B cell (primary cell): ENCODE measurements around the gene OBP2B. TPM values are rescaled to one million over a fixed set of nuclear protein-coding genes. Genes with fewer than 3 reads are reported as not detected.
"Not testable (repeated sequence)": the region's sequence is repeated elsewhere in the genome, so short reads cannot be mapped to it uniquely, and the experiment has no call there.

Experiments used
- ATAC-seq: fragments of 200-7000 bp; cut with Tn5 transposase; one replicate; pipeline ENCODE4 v1.10.0; 2021; ENCODE audit warnings: low read depth, mild to moderate bottlenecking, moderate number of reproducible peaks, moderate library complexity
- CTCF ChIA-PET: fragments of 350-600 bp; sonication (Branson Sonifier 250); formaldehyde crosslinking; loops from one replicate; lab custom pipeline; 2021; ENCODE audit warnings: antibody characterized with exemption, inconsistent platforms; lab: Charles Lee
- POLR2A ChIA-PET: fragments of 350-600 bp; sonication (Branson Sonifier 250); formaldehyde crosslinking; loops from one replicate; lab custom pipeline; 2021; ENCODE audit warnings: antibody characterized with exemption; lab: Charles Lee
- DNase-seq: peaks from one replicate; pipeline ENCODE4 v3.0.0; 2013
- H2AFZ ChIP-seq: 2 replicates; pipeline ENCODE4 v1.6.1; 2012; ENCODE audit warnings: mild to moderate bottlenecking, low read depth, low read length; ENCODE audit not compliant: insufficient read depth, poor library complexity, severe bottlenecking
- H3K27ac ChIP-seq, 2 donors: 1 replicate in 1 of 2; 2 replicates in 1 of 2; pipeline ENCODE4 v1.5.1; 2012 to 2013; ENCODE audit warnings: low read length in 2 of 2, mild to moderate bottlenecking in 2 of 2, moderate library complexity in 1 of 2
- H3K27me3 ChIP-seq, 4 experiments: fragments of 200-600 bp in 1 of 4; sonication (generic) in 1 of 4; replicated peaks in 1 of 4; 1 replicate in 2 of 4; 2 replicates in 2 of 4; pipeline versions ENCODE4 v1.6.1 to v1.7.0; 2013 to 2016; ENCODE audit warnings: low read length in 3 of 4, mild to moderate bottlenecking in 2 of 4, mixed read lengths in 1 of 4, moderate library complexity in 1 of 4; ENCODE audit not compliant: insufficient read depth in 4 of 4, control insufficient read depth in 3 of 4; ENCODE audit errors: control extremely low read depth in 1 of 4
- H3K36me3 ChIP-seq, 2 experiments: replicated peaks in 1 of 2; 1 replicate in 1 of 2; 2 replicates in 1 of 2; pipeline versions ENCODE4 v1.6.1 to v1.7.1; 2013; ENCODE audit warnings: low read length in 1 of 2; ENCODE audit not compliant: insufficient read depth in 2 of 2, control insufficient read depth in 1 of 2; ENCODE audit errors: control extremely low read depth in 1 of 2, extremely low read depth in 1 of 2
- H3K4me1 ChIP-seq, 2 donors: fragments of 200-600 bp in 1 of 2; sonication (generic) in 1 of 2; 1 replicate in 1 of 2; 2 replicates in 1 of 2; pipeline versions ENCODE4 v1.5.1 to v1.6.1; 2013 to 2017; ENCODE audit warnings: low read length in 2 of 2; ENCODE audit not compliant: control insufficient read depth in 2 of 2, insufficient read depth in 2 of 2
- H3K4me2 ChIP-seq: replicated peaks from 2 replicates; pipeline ENCODE3; 2012; ENCODE audit warnings: mild to moderate bottlenecking, low read depth, low read length; ENCODE audit not compliant: poor library complexity, severe bottlenecking
- H3K4me3 ChIP-seq, 5 experiments: fragments of 200-600 bp in 1 of 5; sonication (generic) in 1 of 5; 1 replicate in 3 of 5; 2 replicates in 2 of 5; pipeline versions ENCODE4 v1.5.1 to v1.7.0; 2011 to 2016; ENCODE audit warnings: low read length in 4 of 5, mild to moderate bottlenecking in 4 of 5, low read depth in 2 of 5, control low read depth in 1 of 5, moderate library complexity in 1 of 5; ENCODE audit not compliant: insufficient read depth in 1 of 5; ENCODE audit errors: control extremely low read depth in 1 of 5, extremely low read depth in 1 of 5
- H3K79me2 ChIP-seq: fragments of 200-600 bp; sonication (generic); one replicate; pipeline ENCODE4 v1.6.0; 2016; ENCODE audit warnings: low read length; ENCODE audit not compliant: control insufficient read depth, insufficient read depth
- H3K9ac ChIP-seq: fragments of 200-600 bp; sonication (generic); 2 replicates; pipeline ENCODE4 v1.6.1; 2017; ENCODE audit warnings: mild to moderate bottlenecking, low read length, moderate library complexity
- H3K9me3 ChIP-seq, 3 donors: one replicate each; pipeline versions ENCODE4 v1.6.1 to v1.7.1; 2013; ENCODE audit warnings: low read length in 2 of 3; ENCODE audit not compliant: control insufficient read depth in 2 of 3, insufficient read depth in 1 of 3; ENCODE audit errors: control extremely low read depth in 1 of 3
- H4K20me1 ChIP-seq: 2 replicates; pipeline ENCODE4 v1.6.0; 2012; ENCODE audit warnings: mild to moderate bottlenecking, low read length; ENCODE audit not compliant: insufficient read depth, control insufficient read depth, poor library complexity, severe bottlenecking
- H3K27ac Mint-ChIP-seq: one replicate; pipeline ENCODE4 v1.8.0; 2021; ENCODE audit warnings: mixed read lengths
- H3K27me3 Mint-ChIP-seq: one replicate; pipeline ENCODE4 v1.8.0; 2021; ENCODE audit warnings: mixed read lengths
- H3K4me1 Mint-ChIP-seq: one replicate; pipeline ENCODE4 v1.8.0; 2021; ENCODE audit warnings: mixed read lengths
- H3K4me3 Mint-ChIP-seq: one replicate; pipeline ENCODE4 v1.8.0; 2021; ENCODE audit warnings: mixed read lengths
- H3K9me3 Mint-ChIP-seq: one replicate; pipeline ENCODE4 v1.8.0; 2022; ENCODE audit warnings: mixed read lengths; ENCODE audit not compliant: insufficient read depth
- CTCF ChIP-seq: fragments of 200-600 bp; IDR thresholded peaks from one replicate; pipeline ENCODE4 v1.8.0; 2022; ENCODE audit warnings: antibody characterized with exemption, mild to moderate bottlenecking
- EZH2 ChIP-seq: IDR thresholded peaks from 2 replicates; pipeline ENCODE4 v1.6.1; 2012; ENCODE audit warnings: borderline replicate concordance, low read depth, mild to moderate bottlenecking, moderate library complexity, low read length; ENCODE audit not compliant: insufficient read depth, poor library complexity, severe bottlenecking
- WGBS: methylation state at CpG from one replicate; pipeline ENCODE4 v1.1.5; 2013; ENCODE audit warnings: missing lambda C conversion rate; ENCODE audit not compliant: insufficient coverage; 5-methylcytosine and 5-hydroxymethylcytosine counted together
- intact Hi-C: fragments of 100-400 bp; cut with micrococcal nuclease; formaldehyde crosslinking; loops from one replicate; pipeline ENCODE4 v1.10.0; 2022
- polyA plus RNA-seq: library from polyadenylated mRNA; depleted of rRNA; stranded (reverse); fragments of >200 nt; gene quantifications from 2 replicates; pipeline ENCODE4 v1.2.3, GENCODE V29; 2012
- total RNA-seq, 2 donors: library from RNA; stranded (reverse); fragments of 120-200 nt in 1 of 2; gene quantifications; 1 replicate in 1 of 2; 2 replicates in 1 of 2; pipeline versions ENCODE4 v1.2.3 to v1.2.4, GENCODE V29; 2013 to 2022

The OBP2B gene
- total and polyA plus RNA-seq, 2 donors (not counting 1 experiment from before 2014, with no cell fraction given): not detected

GRCh38 chr9:133210609-133211008 is 1.6 kb upstream of the OBP2B start:
- Histone ChIP-seq H4K20me1 (no peaks in the 10 kb centered on the region), H3K27me3 (peaks cover 0 to 3% (median 1%) of the 10 kb centered on the region in 4 experiments), H3K4me2 (no peak overlapping the region), H3K36me3 (no peaks in the 10 kb centered on the region), H3K79me2 (no peaks in the 10 kb centered on the region), H3K4me3 (no peak overlapping the region), H2AFZ (no peak overlapping the region), H3K4me1 (no peaks in the 10 kb centered on the region), H3K9me3 (peaks cover 0 to 11% (median 0%) of the 10 kb centered on the region in 3 donors), H3K27ac (no peak overlapping the region), H3K9ac (no peak overlapping the region)
- ChIA-PET CTCF (no interaction called here), POLR2A (no interaction called here)
- H3K9me3 Mint-ChIP-seq: peaks cover 4% of the 10 kb centered on the region
- TF ChIP-seq EZH2: no peak
- TF ChIP-seq CTCF: no peak
- no peak for ATAC-seq
- H3K27me3 Mint-ChIP-seq: peaks cover 38% of the 10 kb centered on the region
- no peak overlapping the region for H3K27ac Mint-ChIP-seq
- no peak for DNase-seq
- H3K4me1 Mint-ChIP-seq: no peaks in the 10 kb centered on the region
- intact Hi-C loops: no loop called here
- 92% methylated on average over 5 of the region's 7 CpGs for WGBS
- H3K4me3 Mint-ChIP-seq: no peak overlapping the region

- intact Hi-C loops: no loop called here
- POLR2A ChIA-PET: no interaction called here
- no peak overlapping the region for H3K4me3 Mint-ChIP-seq
- TF ChIP-seq CTCF: no peak
- TF ChIP-seq EZH2: no peak
- no peak overlapping the region for H2AFZ ChIP-seq
- no peaks in the 10 kb centered on the region for H3K4me1 ChIP-seq
- DNase-seq: no peak
- H3K27ac Mint-ChIP-seq: no peak overlapping the region
- H3K4me2 ChIP-seq: no peak overlapping the region
- peaks cover 35% of the 10 kb centered on the region for H3K27me3 Mint-ChIP-seq
- H4K20me1 ChIP-seq: no peaks in the 10 kb centered on the region
- H3K79me2 ChIP-seq: no peaks in the 10 kb centered on the region
- peaks cover 0 to 11% (median 0%) of the 10 kb centered on the region in 3 donors for H3K9me3 ChIP-seq
- peaks cover 4% of the 10 kb centered on the region for H3K9me3 Mint-ChIP-seq
- H3K4me3 ChIP-seq: no peak overlapping the region
- CTCF ChIA-PET: no interaction called here
- no peak overlapping the region for H3K9ac ChIP-seq
- ATAC-seq: no peak
- peaks cover 0 to 3% (median 1%) of the 10 kb centered on the region in 4 experiments for H3K27me3 ChIP-seq
- no peaks in the 10 kb centered on the region for H3K36me3 ChIP-seq
- no peaks in the 10 kb centered on the region for H3K4me1 Mint-ChIP-seq
- 77% methylated on average over 6 of the region's 7 CpGs for WGBS
- no peak overlapping the region for H3K27ac ChIP-seq
These were observed 1.1 kb upstream of the OBP2B start for GRCh38 chr9:133210202-133210532.

- H3K4me1 Mint-ChIP-seq, H4K20me1 ChIP-seq, H3K4me3 ChIP-seq, intact Hi-C loops, H3K36me3 ChIP-seq, H3K27me3 ChIP-seq, H3K4me2 ChIP-seq, DNase-seq, H3K9ac ChIP-seq, H3K27ac Mint-ChIP-seq, ATAC-seq, H2AFZ ChIP-seq, H3K4me1 ChIP-seq, H3K27ac ChIP-seq, H3K4me3 Mint-ChIP-seq, H3K79me2 ChIP-seq, POLR2A ChIA-PET, CTCF ChIA-PET, H3K9me3 Mint-ChIP-seq: not testable (repeated sequence)
- WGBS: 87% methylated on average over 23 of the region's 29 CpGs
- H3K27me3 Mint-ChIP-seq: peaks cover 30% of the 10 kb centered on the region
- H3K9me3 ChIP-seq: peaks cover 0 to 11% (median 0%) of the 10 kb centered on the region in 3 donors
These were observed 514 bp upstream of the OBP2B start for GRCh38 chr9:133209327-133210201.
